Mesothelial cell of epicardium (in vitro differentiated cells): ENCODE data around the gene IFI16. TPM values are rescaled to one million over a fixed set of nuclear protein-coding genes. Genes with fewer than 3 reads are reported as not detected.
"Not testable (repeated sequence)": the region's sequence is repeated elsewhere in the genome, so short reads cannot be mapped to it uniquely, and the experiment has no call there.

Experiments used
- DNase-seq, 2 experiments: peaks; one replicate each; pipeline ENCODE4 v3.0.0; 2021; ENCODE audit warnings: low spot score in 2 of 2; ENCODE audit not compliant: unreplicated experiment in 2 of 2
- H3K27ac Mint-ChIP-seq: 2 replicates; pipeline ENCODE4 v1.8.0; 2021; ENCODE audit warnings: mixed read lengths
- H3K27me3 Mint-ChIP-seq: 2 replicates; pipeline ENCODE4 v1.8.0; 2021; ENCODE audit warnings: low read depth, mixed read lengths
- H3K36me3 Mint-ChIP-seq: 2 replicates; pipeline ENCODE4 v1.8.0; 2021; ENCODE audit warnings: mixed read lengths
- H3K4me1 Mint-ChIP-seq: 2 replicates; pipeline ENCODE4 v1.8.0; 2021; ENCODE audit warnings: mixed read lengths
- H3K4me3 Mint-ChIP-seq: 2 replicates; pipeline ENCODE4 v1.8.0; 2021; ENCODE audit warnings: mild to moderate bottlenecking, moderate library complexity, mixed read lengths
- H3K9me3 Mint-ChIP-seq: 2 replicates; pipeline ENCODE4 v1.8.0; 2021; ENCODE audit warnings: mixed read lengths
- total RNA-seq: library from RNA; stranded (reverse); gene quantifications from 3 replicates; pipeline ENCODE4 v1.2.1, GENCODE V29; 2021
- TF ChIP-seq, protein P1 (sequence below): fragments of 200-600 bp; sonication (generic); IDR thresholded peaks from one replicate; pipeline ENCODE4 v1.5.0; 2021; ENCODE audit warnings: antibody characterized with exemption; ENCODE audit not compliant: unreplicated experiment

Gene IFI16
- total RNA-seq, 1 donor from 2014 or later = 87.3 TPM

DNA sequence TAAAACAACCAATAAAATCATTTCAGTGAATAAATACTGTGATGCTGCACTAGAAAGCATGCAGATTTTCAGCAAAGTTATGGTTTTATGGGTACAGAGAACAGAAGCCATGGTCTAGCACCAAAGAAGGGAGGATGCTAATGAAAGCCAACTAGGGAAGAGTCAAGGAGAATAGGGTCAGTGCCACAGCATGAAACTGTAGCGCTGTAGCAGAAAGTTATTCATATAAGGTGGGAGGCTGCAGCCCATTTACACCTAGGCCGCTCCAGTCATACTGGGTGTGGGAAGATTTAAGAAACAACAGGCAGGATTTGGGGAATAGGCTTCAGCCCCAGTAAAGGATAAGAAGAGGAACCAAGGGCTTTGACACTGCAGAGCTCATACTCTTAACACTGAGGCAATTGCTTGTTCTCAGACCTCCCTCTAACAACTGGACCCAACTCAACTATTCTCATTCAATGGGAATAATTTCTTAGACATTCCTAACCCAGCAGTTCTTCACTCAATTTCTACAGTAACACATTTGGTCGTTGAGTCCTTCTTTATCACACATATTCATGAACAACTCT is 4.4 kb downstream of the IFI16 start:
- H3K9me3 Mint-ChIP-seq = no peaks in the 10 kb centered on the region
- H3K4me3 Mint-ChIP-seq = no peak overlapping the region
- TF ChIP-seq, protein P1, sequence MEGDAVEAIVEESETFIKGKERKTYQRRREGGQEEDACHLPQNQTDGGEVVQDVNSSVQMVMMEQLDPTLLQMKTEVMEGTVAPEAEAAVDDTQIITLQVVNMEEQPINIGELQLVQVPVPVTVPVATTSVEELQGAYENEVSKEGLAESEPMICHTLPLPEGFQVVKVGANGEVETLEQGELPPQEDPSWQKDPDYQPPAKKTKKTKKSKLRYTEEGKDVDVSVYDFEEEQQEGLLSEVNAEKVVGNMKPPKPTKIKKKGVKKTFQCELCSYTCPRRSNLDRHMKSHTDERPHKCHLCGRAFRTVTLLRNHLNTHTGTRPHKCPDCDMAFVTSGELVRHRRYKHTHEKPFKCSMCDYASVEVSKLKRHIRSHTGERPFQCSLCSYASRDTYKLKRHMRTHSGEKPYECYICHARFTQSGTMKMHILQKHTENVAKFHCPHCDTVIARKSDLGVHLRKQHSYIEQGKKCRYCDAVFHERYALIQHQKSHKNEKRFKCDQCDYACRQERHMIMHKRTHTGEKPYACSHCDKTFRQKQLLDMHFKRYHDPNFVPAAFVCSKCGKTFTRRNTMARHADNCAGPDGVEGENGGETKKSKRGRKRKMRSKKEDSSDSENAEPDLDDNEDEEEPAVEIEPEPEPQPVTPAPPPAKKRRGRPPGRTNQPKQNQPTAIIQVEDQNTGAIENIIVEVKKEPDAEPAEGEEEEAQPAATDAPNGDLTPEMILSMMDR = no peak
- no peak for DNase-seq
- no peaks in the 10 kb centered on the region for H3K27me3 Mint-ChIP-seq
- no peak overlapping the region for H3K27ac Mint-ChIP-seq
- H3K36me3 Mint-ChIP-seq = peaks cover 43% of the 10 kb centered on the region
- H3K4me1 Mint-ChIP-seq = peaks cover 29% of the 10 kb centered on the region

DNA sequence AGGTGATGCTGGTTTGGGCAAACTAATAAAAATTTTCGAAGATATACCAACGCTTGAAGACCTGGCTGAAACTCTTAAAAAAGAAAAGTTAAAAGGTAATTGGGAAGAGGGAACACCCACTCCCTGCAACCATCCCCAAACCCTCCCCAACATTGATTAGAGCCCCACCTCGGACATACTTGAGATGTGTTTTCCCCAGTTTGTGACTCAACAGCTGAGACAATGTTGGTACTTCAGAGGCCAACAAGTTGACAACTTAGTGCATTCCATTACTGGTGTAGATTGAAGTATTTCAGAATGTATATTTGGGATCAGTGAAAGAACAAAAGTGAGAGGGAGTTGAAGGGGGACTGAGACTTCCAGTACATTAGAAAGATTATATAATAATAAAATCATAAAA is 5.1 kb downstream of the IFI16 start:
- Mint-ChIP-seq H3K27ac (no peak overlapping the region), H3K9me3 (no peaks in the 10 kb centered on the region), H3K4me1 (peaks cover 23% of the 10 kb centered on the region), H3K27me3 (no peaks in the 10 kb centered on the region), H3K36me3 (peaks cover 43% of the 10 kb centered on the region), H3K4me3 (no peak overlapping the region)
- no peak for DNase-seq
- TF ChIP-seq, protein P1 = no peak

DNA sequence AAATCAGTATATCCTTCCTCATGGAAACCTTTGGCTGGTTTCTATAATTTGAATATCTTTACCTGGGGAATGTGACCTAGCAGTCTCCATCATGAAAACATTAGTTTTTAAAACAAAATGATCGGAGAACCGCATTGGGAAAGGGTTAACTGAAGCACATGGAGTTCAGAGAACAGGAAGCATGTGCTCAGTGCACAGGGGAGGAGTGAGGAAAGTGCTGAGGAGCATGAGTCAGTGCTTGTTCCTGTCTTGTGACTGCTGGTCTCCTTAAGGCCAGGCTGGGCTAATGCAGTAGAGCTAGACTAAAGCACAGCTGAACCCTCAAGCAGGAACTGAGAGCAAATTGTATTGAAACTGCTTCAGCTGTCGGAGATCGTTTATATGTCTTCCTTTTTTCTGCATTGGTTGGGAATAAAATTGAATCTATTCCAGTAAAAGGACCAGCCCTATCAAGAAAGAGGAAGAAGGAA is 5.8 kb downstream of the IFI16 start:
- no peaks in the 10 kb centered on the region for H3K27me3 Mint-ChIP-seq
- peaks cover 17% of the 10 kb centered on the region for H3K4me1 Mint-ChIP-seq
- no peaks in the 10 kb centered on the region for H3K9me3 Mint-ChIP-seq
- H3K27ac Mint-ChIP-seq = no peak overlapping the region
- TF ChIP-seq, protein P1 = no peak
- DNase-seq = no peak
- no peak overlapping the region for H3K4me3 Mint-ChIP-seq
- peaks cover 48% of the 10 kb centered on the region for H3K36me3 Mint-ChIP-seq

DNA sequence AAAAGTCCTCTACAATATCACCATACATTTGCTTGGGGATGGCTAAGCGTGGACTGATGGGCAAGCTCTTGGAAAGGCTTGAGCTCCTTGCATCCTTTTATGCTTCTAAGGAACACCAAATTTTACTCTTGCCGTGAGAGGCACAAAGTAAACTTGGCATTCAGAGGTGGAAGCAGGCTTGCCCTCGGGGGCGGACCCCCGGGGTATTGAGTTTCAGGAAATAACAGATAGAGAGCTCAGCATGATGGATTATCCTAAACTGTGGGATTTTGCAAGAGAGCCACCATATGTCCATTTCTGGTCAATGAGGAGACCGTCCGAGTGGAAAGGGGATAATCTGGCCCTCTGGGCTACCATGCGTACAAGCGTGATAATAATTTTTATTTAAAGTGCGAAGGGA is 14.0 kb downstream of the IFI16 start:
- H3K27ac Mint-ChIP-seq = no peak overlapping the region
- no peaks in the 10 kb centered on the region for H3K4me1 Mint-ChIP-seq
- H3K36me3 Mint-ChIP-seq = peaks cover 63% of the 10 kb centered on the region
- H3K9me3 Mint-ChIP-seq = peaks cover 7% of the 10 kb centered on the region
- TF ChIP-seq, protein P1 = no peak
- no peak for DNase-seq
- H3K27me3 Mint-ChIP-seq = no peaks in the 10 kb centered on the region
- no peak overlapping the region for H3K4me3 Mint-ChIP-seq

DNA sequence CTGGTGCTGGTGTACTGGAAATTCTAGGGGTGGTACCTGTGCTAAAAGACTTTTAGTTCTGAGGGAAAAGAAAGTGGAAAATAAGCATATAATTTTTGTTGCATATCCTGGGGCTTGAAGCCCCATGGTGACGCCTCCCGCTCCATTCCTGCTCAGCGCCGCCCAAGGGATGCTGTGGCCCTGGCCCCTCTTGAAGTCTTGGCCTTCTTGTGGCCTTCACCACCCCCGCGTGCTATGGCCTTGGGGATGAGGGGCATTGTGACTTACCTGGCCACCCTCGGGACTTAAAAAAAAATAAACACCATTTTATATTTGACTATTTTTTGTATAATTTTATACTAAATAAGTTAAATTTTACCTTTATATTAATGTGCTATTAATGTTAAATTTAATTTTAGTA is 15.3 kb downstream of the IFI16 start:
- Mint-ChIP-seq H3K27ac (no peak overlapping the region), H3K9me3 (peaks cover 16% of the 10 kb centered on the region), H3K4me1 (no peaks in the 10 kb centered on the region), H3K27me3 (no peaks in the 10 kb centered on the region), H3K4me3 (no peak overlapping the region), H3K36me3 (peaks cover 72% of the 10 kb centered on the region)
- TF ChIP-seq, protein P1 = no peak
- DNase-seq = no peak

DNA sequence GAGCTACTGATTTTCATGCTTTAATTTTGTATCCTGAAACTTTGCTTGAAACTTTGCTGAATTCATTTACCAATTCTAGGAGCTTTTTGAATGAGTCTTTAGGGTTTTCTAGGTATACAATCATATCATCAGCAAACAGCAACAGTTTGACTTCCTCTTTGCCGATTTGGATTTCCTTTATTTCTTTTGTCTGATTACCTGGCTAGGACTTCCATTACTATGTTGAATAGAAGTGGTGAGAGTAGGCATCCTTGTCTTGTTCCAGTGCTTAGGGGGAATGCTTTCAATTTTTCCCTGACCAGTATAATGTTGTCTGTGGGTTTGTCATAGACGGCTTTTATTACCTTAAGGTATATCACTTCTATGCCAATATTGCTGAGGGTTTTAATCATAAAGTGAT is 17.1 kb downstream of the IFI16 start:
- not testable (repeated sequence) for H3K27ac Mint-ChIP-seq, DNase-seq, H3K4me3 Mint-ChIP-seq, H3K27me3 Mint-ChIP-seq, H3K4me1 Mint-ChIP-seq
- H3K36me3 Mint-ChIP-seq = peaks cover 72% of the 10 kb centered on the region
- H3K9me3 Mint-ChIP-seq = peaks cover 21% of the 10 kb centered on the region
